ENCODE measurements around the gene DCTD.

Gene DCTD

DNA sequence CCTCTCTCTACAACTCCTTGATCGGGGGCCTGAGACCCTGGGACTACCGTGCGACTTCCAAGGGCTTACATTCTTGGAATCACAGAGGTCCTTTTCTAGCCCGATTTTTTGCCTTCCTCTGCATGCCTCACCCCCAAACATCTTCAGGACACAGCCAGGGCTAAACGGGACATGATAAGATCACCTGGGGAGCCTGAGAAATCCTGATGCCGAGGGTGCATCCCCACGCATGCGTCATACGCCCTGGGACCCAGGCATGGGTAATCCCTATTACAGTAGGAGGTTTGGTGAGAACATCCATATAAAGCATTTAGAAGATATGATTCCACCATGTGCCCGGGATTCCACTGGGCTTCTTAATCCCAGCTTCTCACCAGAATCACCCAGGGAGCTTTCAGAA, 77.1 kb downstream of the DCTD start:
- TF ChIP-seq, protein P1, sequence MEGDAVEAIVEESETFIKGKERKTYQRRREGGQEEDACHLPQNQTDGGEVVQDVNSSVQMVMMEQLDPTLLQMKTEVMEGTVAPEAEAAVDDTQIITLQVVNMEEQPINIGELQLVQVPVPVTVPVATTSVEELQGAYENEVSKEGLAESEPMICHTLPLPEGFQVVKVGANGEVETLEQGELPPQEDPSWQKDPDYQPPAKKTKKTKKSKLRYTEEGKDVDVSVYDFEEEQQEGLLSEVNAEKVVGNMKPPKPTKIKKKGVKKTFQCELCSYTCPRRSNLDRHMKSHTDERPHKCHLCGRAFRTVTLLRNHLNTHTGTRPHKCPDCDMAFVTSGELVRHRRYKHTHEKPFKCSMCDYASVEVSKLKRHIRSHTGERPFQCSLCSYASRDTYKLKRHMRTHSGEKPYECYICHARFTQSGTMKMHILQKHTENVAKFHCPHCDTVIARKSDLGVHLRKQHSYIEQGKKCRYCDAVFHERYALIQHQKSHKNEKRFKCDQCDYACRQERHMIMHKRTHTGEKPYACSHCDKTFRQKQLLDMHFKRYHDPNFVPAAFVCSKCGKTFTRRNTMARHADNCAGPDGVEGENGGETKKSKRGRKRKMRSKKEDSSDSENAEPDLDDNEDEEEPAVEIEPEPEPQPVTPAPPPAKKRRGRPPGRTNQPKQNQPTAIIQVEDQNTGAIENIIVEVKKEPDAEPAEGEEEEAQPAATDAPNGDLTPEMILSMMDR (IDR thresholded peaks at IDR 0.05; ENCODE audit: control insufficient read depth, extremely low read depth, insufficient read depth) = no peak
- no peak for DNase-seq (ENCODE audit: low read depth)
- no peak overlapping the region for H3K4me3 ChIP-seq (ENCODE audit: low read depth, low read length)
